ENCODE measurements around the gene CELF2. TPM values are rescaled to one million over a fixed set of nuclear protein-coding genes. Genes with fewer than 3 reads are reported as not detected.

The CELF2 gene
- total RNA-seq, 4 donors from 2014 or later = 120 to 185 (median 154) TPM

DNA sequence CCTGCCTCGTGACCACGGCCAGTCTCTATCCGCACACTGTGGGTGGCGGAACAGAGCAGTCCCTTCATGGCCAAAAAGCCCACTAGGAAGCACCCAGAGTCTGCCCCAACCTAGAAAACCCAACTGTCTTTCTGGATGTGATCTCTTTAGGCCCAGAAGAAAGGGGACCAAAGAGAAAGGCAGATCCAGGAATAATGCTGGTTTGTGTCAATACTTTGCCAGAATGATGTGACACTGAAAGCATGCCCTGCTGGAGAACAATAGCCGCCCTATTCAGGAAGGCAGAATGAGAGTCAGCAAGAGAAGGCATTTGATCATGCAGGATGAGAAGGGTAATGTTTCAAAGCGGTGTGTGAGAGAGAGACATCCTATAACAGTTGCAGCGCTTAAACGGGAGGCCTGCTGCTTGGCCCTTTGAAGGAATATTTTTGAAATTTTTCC, 319.1 kb downstream of the CELF2 start:
- TF ChIP-seq, protein P1, sequence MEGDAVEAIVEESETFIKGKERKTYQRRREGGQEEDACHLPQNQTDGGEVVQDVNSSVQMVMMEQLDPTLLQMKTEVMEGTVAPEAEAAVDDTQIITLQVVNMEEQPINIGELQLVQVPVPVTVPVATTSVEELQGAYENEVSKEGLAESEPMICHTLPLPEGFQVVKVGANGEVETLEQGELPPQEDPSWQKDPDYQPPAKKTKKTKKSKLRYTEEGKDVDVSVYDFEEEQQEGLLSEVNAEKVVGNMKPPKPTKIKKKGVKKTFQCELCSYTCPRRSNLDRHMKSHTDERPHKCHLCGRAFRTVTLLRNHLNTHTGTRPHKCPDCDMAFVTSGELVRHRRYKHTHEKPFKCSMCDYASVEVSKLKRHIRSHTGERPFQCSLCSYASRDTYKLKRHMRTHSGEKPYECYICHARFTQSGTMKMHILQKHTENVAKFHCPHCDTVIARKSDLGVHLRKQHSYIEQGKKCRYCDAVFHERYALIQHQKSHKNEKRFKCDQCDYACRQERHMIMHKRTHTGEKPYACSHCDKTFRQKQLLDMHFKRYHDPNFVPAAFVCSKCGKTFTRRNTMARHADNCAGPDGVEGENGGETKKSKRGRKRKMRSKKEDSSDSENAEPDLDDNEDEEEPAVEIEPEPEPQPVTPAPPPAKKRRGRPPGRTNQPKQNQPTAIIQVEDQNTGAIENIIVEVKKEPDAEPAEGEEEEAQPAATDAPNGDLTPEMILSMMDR (IDR thresholded peaks at IDR 0.05; ENCODE audit: low read depth) = no peak

DNA sequence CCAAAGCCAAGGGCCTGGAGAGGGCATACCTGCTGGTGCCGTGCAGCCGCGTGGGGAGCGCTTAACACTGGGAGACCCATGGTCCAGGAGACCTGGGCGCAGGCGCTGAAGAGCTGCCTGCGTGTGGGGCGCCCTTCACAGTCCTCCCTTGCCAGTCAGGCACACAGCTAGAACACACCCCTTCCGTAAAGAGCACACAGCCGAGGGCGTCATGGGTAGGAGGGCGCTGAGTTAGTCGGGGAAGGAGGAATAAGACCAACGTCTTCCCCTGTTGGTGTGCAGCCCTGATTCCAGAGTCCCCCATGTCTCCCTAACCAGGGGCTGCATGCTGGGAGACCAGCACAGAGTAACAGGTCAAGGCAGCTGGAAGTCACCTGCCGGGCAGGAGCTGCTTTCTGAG, 319.8 kb downstream of the CELF2 start:
- TF ChIP-seq, protein P1 (IDR thresholded peaks at IDR 0.05; ENCODE audit: low read depth) = no peak

DNA sequence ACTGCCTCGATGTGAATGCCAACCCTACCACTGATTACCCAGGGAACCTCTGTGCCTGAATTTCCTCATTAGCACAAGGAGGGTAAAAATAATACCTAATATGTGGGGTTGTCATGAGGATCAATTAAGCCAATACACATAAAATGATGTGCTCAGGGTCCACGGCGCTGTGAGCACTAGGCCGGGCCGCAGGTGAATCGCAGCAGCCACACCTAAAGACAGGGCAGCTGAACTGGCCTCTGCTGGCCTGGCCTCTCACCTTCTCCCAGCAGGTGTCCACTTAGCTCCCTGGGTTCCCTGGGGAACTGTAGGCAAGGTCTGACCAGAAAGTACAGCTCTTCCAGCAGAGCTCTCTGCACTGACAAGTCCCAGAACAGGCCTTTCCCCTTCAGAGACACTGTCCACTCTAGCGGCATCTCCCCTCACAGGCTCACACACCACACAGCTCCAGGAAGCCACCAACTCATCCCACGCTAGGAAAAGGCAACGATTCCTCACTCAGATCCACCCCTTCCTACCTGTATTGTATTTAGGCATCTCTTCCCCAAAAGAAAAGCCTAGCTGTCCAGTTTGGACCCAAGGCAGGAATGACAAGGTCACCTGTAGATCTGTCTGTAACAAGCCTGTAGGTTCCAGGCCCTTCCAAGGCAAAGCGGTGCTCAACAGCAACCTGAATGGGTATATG, 320.6 kb downstream of the CELF2 start:
- TF ChIP-seq, protein P1 (IDR thresholded peaks at IDR 0.05; ENCODE audit: low read depth) = no peak

DNA sequence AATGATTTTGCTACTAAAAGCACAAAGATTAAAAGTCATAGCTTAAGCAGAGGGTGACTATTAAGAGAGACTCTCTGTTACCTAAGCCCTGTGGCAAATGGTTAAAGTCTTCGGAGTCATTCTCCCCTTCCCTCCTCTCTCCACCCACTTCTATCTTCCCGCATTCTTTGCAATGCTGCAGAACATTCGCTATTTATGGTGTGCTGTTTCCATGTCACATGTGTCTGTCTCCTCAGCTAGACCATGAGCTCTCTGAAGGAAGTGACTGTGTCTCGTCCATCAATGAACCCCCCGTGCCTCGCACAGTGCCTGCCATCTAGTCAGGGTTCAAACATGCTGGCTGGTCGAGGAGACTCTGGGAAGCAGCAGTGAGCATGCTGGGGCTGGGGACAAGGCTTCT, 321.3 kb downstream of the CELF2 start:
- TF ChIP-seq, protein P1 (IDR thresholded peaks at IDR 0.05; ENCODE audit: low read depth) = no peak

DNA sequence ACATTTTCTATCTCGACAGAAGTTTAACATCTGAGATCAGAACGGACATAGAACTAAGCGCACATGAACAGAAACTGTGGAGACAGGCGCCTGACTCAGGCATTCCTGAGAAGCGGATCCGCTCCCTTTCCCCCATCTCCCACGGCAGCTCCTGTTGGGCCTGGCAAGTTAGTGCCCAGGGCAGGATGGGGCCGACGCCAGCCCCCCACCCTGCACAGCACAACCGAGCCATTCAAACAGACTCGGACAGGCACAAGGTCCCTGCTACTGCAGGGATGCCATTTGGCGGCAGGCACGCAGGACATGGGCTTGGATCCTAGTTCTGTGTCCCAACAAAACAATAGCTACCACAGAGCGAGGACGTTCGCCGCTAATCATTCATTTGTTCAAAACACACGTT, 322.0 kb downstream of the CELF2 start:
- TF ChIP-seq, protein P1 (IDR thresholded peaks at IDR 0.05; ENCODE audit: low read depth) = no peak

DNA sequence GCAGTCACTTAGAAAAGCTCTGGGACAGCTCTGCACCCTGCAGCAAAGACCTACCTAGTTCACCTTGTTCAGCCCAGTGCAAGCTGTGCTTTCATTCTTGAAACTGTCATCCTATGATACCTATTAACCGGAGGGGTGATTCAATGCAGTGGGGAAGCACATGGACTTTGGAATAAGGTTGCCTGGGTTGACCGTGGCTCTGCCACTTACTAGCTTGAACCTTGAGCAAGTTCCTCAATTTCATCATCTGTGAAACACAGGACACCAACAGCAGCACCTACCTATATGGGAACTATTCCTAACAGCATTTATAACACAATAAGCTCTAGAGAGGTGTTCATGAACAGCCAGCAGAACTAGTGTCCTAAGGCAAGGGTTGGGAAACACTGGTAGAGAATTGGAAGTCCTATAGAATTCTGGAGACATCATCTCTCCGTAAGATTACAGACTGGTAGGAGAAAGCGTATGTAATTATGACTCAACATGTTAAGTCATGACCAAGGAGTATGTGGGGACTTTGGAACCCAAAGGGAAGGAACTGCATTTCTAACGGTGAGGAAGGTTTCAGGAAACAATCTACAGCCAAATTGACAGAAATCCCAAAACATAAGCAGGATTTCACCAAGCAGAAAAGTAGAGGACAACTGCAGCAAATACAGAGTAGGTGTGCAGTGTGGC, 323.8 kb downstream of the CELF2 start:
- TF ChIP-seq, protein P1 (IDR thresholded peaks at IDR 0.05; ENCODE audit: low read depth) = no peak

DNA sequence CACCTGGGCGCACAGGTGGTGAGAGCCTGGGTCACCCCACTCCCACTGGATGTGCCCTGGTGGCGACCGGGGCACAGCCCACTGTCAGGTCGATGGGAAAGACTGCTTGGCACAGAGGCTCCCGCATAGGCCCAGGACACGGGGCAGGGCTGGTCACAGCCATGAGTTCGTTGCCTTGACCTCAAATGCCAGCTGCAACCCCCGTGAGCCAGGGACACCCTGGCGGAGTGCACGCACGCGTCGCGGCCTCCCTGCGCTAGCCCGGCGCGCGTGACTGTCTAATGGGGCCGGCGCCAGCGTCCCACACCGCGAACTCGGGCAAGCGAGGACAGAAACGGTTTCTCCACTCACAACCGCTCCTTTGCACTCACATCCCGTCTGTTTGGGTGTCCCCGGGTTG, 326.4 kb downstream of the CELF2 start:
- TF ChIP-seq, protein P1 (IDR thresholded peaks at IDR 0.05; ENCODE audit: low read depth) = no peak

Measured in subcutaneous adipose tissue (tissue), 4 donors.